Suprapubic skin (tissue), 4 donors: ENCODE results near the gene SPAG16.

ENCODE experiments used
- EP300 ChIP-seq: sonication (generic); formaldehyde crosslinking; IDR thresholded peaks from one replicate; pipeline ENCODE4 v1.6.1; 2017; ENCODE audit warnings: antibody characterized with exemption
- POLR2A ChIP-seq, 2 donors: fragments of 450-650 bp; IDR thresholded peaks; one replicate each; pipeline ENCODE4 v1.6.1; 2017; ENCODE audit warnings: antibody characterized with exemption in 2 of 2, mild to moderate bottlenecking in 2 of 2, moderate library complexity in 2 of 2
- POLR2AphosphoS5 ChIP-seq, 3 donors: sonication (generic); formaldehyde crosslinking; IDR thresholded peaks; one replicate each; pipeline ENCODE4 v1.6.1; 2017; ENCODE audit warnings: antibody characterized with exemption in 3 of 3
- TF ChIP-seq, protein P1 (sequence below), 2 donors: fragments of 200-600 bp in 1 of 2; fragments of 450-650 bp in 1 of 2; sonication (generic) in 1 of 2; IDR thresholded peaks; one replicate each; pipeline ENCODE4 v1.5.1; 2016 to 2019; ENCODE audit warnings: antibody characterized with exemption in 2 of 2, mild to moderate bottlenecking in 1 of 2, moderate library complexity in 1 of 2

DNA sequence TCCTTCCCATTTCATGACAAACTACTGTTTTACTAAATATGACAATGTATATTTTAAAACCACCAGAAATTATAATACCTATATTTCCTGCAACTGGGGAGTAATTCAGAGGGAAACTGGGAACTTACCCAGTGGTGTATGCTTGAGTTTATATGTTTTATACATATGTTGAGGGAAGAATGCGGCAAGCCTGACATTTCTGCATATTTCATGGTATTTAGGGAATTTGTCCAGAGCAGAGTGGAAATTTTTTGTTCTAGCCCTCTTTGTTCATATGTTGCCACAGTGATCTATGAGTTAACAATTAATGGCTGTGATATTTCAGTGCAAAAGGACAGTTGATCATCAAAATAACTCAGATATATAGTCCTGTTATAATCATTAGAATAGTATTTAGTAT is 895.8 kb downstream of the SPAG16 start:
- TF ChIP-seq, protein P1, sequence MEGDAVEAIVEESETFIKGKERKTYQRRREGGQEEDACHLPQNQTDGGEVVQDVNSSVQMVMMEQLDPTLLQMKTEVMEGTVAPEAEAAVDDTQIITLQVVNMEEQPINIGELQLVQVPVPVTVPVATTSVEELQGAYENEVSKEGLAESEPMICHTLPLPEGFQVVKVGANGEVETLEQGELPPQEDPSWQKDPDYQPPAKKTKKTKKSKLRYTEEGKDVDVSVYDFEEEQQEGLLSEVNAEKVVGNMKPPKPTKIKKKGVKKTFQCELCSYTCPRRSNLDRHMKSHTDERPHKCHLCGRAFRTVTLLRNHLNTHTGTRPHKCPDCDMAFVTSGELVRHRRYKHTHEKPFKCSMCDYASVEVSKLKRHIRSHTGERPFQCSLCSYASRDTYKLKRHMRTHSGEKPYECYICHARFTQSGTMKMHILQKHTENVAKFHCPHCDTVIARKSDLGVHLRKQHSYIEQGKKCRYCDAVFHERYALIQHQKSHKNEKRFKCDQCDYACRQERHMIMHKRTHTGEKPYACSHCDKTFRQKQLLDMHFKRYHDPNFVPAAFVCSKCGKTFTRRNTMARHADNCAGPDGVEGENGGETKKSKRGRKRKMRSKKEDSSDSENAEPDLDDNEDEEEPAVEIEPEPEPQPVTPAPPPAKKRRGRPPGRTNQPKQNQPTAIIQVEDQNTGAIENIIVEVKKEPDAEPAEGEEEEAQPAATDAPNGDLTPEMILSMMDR (IDR thresholded peaks at IDR 0.05), result no peak
- no peak for TF ChIP-seq POLR2A (IDR thresholded peaks at IDR 0.05)
- no peak for TF ChIP-seq POLR2AphosphoS5 (IDR thresholded peaks at IDR 0.05)
- no peak for TF ChIP-seq EP300
